Prostate gland (tissue), 2 donors: ENCODE results near the gene PTPRS.

Experiments
- POLR2A ChIP-seq: fragments of 450-650 bp; IDR thresholded peaks from one replicate; pipeline ENCODE4 v1.6.1; 2016; ENCODE audit warnings: antibody characterized with exemption, mild to moderate bottlenecking
- TF ChIP-seq, protein P1 (sequence below), 4 experiments: fragments of 200-600 bp in 2 of 4; fragments of 450-650 bp in 2 of 4; sonication (generic) in 2 of 4; IDR thresholded peaks; 1 replicate in 3 of 4; 2 replicates in 1 of 4; pipeline ENCODE4 v1.5.1; 2016 to 2019; ENCODE audit warnings: antibody characterized with exemption in 4 of 4, mild to moderate bottlenecking in 2 of 4, moderate library complexity in 2 of 4

DNA sequence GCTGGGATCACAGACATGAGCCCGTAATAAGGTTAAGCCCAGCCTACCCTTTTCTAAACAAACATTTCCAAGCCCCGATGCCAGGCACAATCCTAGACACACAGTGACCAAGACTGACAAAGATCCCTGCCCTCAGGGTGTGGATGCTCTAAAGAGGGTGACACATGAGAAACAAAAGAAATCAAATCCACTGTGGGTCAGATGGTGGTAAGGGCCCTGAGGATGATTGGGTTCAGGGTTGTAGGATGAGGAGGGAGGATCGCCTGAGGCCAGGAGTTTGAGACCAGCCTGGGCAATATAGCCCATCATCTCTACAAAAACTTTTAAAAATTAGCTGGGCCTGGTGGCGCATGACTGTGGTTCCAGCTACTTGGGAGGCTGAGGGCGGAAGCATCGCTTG, 44.6 kb downstream of the PTPRS start:
- TF ChIP-seq, protein P1, sequence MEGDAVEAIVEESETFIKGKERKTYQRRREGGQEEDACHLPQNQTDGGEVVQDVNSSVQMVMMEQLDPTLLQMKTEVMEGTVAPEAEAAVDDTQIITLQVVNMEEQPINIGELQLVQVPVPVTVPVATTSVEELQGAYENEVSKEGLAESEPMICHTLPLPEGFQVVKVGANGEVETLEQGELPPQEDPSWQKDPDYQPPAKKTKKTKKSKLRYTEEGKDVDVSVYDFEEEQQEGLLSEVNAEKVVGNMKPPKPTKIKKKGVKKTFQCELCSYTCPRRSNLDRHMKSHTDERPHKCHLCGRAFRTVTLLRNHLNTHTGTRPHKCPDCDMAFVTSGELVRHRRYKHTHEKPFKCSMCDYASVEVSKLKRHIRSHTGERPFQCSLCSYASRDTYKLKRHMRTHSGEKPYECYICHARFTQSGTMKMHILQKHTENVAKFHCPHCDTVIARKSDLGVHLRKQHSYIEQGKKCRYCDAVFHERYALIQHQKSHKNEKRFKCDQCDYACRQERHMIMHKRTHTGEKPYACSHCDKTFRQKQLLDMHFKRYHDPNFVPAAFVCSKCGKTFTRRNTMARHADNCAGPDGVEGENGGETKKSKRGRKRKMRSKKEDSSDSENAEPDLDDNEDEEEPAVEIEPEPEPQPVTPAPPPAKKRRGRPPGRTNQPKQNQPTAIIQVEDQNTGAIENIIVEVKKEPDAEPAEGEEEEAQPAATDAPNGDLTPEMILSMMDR (IDR thresholded peaks at IDR 0.05): no peak
- no peak for TF ChIP-seq POLR2A
